Neural cell (in vitro differentiated cells): Measurements from ENCODE around the gene SP140. TPM values are rescaled to one million over a fixed set of nuclear protein-coding genes. Genes with fewer than 3 reads are reported as not detected.

Source experiments
- H2AFZ ChIP-seq: fragments of 200-600, 300-800 bp; sonication (generic), shearing (Covaris generic); 2 replicates; pipeline ENCODE4 v1.6.0; 2014; ENCODE audit warnings: low read depth, mild to moderate bottlenecking, antibody characterized with exemption, low read length, moderate library complexity
- H3F3A ChIP-seq: fragments of 200-600 bp; shearing (Covaris generic); 2 replicates; pipeline ENCODE4 v1.6.1; 2016; ENCODE audit warnings: mild to moderate bottlenecking, moderate library complexity, mixed read lengths, antibody characterized with exemption, low read length; ENCODE audit not compliant: insufficient read depth, poor library complexity, severe bottlenecking
- H3K27ac ChIP-seq: fragments of 200-600, 300-800 bp; sonication (generic), shearing (Covaris generic); 2 replicates; pipeline ENCODE4 v1.5.1; 2014; ENCODE audit warnings: mild to moderate bottlenecking, low read length, moderate library complexity
- H3K27me3 ChIP-seq: fragments of 300-800, 200-600 bp; sonication (generic), shearing (Covaris generic); 2 replicates; pipeline ENCODE4 v1.6.0; 2014; ENCODE audit warnings: mild to moderate bottlenecking, low read depth, low read length, moderate library complexity; ENCODE audit not compliant: insufficient read depth
- H3K36me3 ChIP-seq: fragments of 300-800, 200-600 bp; sonication (generic), shearing (Covaris generic); 2 replicates; pipeline ENCODE4 v1.5.1; 2014; ENCODE audit warnings: mild to moderate bottlenecking, antibody characterized with exemption, low read length, moderate library complexity; ENCODE audit not compliant: insufficient read depth
- H3K4me2 ChIP-seq: fragments of 300-800, 200-600 bp; sonication (generic), shearing (Covaris generic); 2 replicates; pipeline ENCODE4 v1.6.0; 2014; ENCODE audit warnings: mild to moderate bottlenecking, low read length
- H3K4me3 ChIP-seq: fragments of 300-800, 200-600 bp; sonication (generic), shearing (Covaris generic); 2 replicates; pipeline ENCODE4 v1.5.1; 2014; ENCODE audit warnings: mild to moderate bottlenecking, low read length, moderate library complexity
- H3K79me2 ChIP-seq: fragments of 200-600 bp; shearing (Covaris generic); replicated peaks from 2 replicates; pipeline ENCODE4 v1.6.0; 2014; ENCODE audit warnings: mild to moderate bottlenecking, low read length, moderate library complexity; ENCODE audit not compliant: insufficient read depth
- H3K9ac ChIP-seq: fragments of 300-800, 200-600 bp; sonication (generic), shearing (Covaris generic); 2 replicates; pipeline ENCODE4 v1.6.1; 2016; ENCODE audit warnings: mild to moderate bottlenecking, low read length, mixed read lengths
- H3K9me2 ChIP-seq: fragments of 200-600 bp; shearing (Covaris generic); 2 replicates; pipeline ENCODE4 v1.6.1; 2016; ENCODE audit warnings: mild to moderate bottlenecking, low read length, mixed read lengths; ENCODE audit not compliant: insufficient read depth
- H3K9me3 ChIP-seq: fragments of 200-600, 300-800 bp; sonication (generic), shearing (Covaris generic); 2 replicates; pipeline ENCODE4 v1.6.1; 2016; ENCODE audit warnings: mild to moderate bottlenecking, mixed run types, low read length, moderate library complexity, mixed read lengths
- H4K20me1 ChIP-seq: fragments of 200-600 bp; shearing (Covaris generic); 2 replicates; pipeline ENCODE4 v1.6.1; 2016; ENCODE audit warnings: mild to moderate bottlenecking, mixed run types; ENCODE audit not compliant: insufficient read depth
- CTCF ChIP-seq: fragments of 450-650 bp; IDR thresholded peaks from 2 replicates; pipeline ENCODE4 v1.5.1; 2014; ENCODE audit warnings: antibody characterized with exemption, mild to moderate bottlenecking, moderate library complexity; ENCODE audit not compliant: poor library complexity, severe bottlenecking
- EP300 ChIP-seq: fragments of 450-650 bp; conservative IDR thresholded peaks from 2 replicates; pipeline ENCODE4 v1.6.1; 2014; ENCODE audit warnings: antibody characterized with exemption, mild to moderate bottlenecking, moderate library complexity; ENCODE audit not compliant: poor library complexity, severe bottlenecking
- EZH2 ChIP-seq: fragments of 200-600, 300-800 bp; shearing (Covaris generic), sonication (generic); IDR thresholded peaks from 2 replicates; pipeline ENCODE4 v1.6.1; 2014; ENCODE audit warnings: antibody characterized with exemption, low read length, borderline replicate concordance, mild to moderate bottlenecking; ENCODE audit not compliant: insufficient read depth, poor library complexity, severe bottlenecking
- MXI1 ChIP-seq: fragments of 450-650 bp; conservative IDR thresholded peaks from 2 replicates; pipeline ENCODE4 v1.6.1; 2014; ENCODE audit warnings: antibody characterized with exemption, mild to moderate bottlenecking; ENCODE audit not compliant: poor library complexity, severe bottlenecking
- POLR2AphosphoS5 ChIP-seq: IDR thresholded peaks from 2 replicates; pipeline ENCODE4 v1.6.1; 2012
- RAD21 ChIP-seq: fragments of 450-650 bp; conservative IDR thresholded peaks from 2 replicates; pipeline ENCODE4 v1.6.1; 2014; ENCODE audit warnings: antibody characterized with exemption, mild to moderate bottlenecking, moderate library complexity
- SMC3 ChIP-seq: fragments of 450-650 bp; conservative IDR thresholded peaks from 2 replicates; pipeline ENCODE4 v1.6.1; 2014; ENCODE audit warnings: antibody characterized with exemption, mild to moderate bottlenecking, moderate library complexity; ENCODE audit not compliant: poor library complexity
- TAF1 ChIP-seq: IDR thresholded peaks from 2 replicates; pipeline ENCODE4 v1.6.1; 2012; ENCODE audit warnings: low read depth
- polyA plus RNA-seq: library from polyadenylated mRNA; depleted of rRNA; stranded (reverse); fragments of >200 nt; gene quantifications from 2 replicates; pipeline ENCODE4 v1.2.3, GENCODE V29; 2014
- TF ChIP-seq, protein P1 (sequence below): IDR thresholded peaks from 2 replicates; pipeline ENCODE4 v1.6.1; 2012; ENCODE audit warnings: borderline replicate concordance

Gene SP140
- polyA plus RNA-seq, 1 donor from 2014 or later, result 0.74 TPM

- Histone ChIP-seq H3K4me2 (no peak overlapping the region), H3F3A (no peaks in the 10 kb centered on the region), H3K36me3 (no peaks in the 10 kb centered on the region), H3K27me3 (no peaks in the 10 kb centered on the region), H3K27ac (no peak overlapping the region), H3K9me3 (peaks cover 8% of the 10 kb centered on the region), H3K79me2 (no peaks in the 10 kb centered on the region), H2AFZ (no peak overlapping the region), H4K20me1 (no peaks in the 10 kb centered on the region), H3K9ac (no peak overlapping the region), H3K9me2 (no peaks in the 10 kb centered on the region), H3K4me3 (no peak overlapping the region)
- TF ChIP-seq RAD21 (no peak), SMC3 (no peak), EZH2 (no peak), TAF1 (no peak), MXI1 (no peak), POLR2AphosphoS5 (no peak)
- TF ChIP-seq, protein P1, sequence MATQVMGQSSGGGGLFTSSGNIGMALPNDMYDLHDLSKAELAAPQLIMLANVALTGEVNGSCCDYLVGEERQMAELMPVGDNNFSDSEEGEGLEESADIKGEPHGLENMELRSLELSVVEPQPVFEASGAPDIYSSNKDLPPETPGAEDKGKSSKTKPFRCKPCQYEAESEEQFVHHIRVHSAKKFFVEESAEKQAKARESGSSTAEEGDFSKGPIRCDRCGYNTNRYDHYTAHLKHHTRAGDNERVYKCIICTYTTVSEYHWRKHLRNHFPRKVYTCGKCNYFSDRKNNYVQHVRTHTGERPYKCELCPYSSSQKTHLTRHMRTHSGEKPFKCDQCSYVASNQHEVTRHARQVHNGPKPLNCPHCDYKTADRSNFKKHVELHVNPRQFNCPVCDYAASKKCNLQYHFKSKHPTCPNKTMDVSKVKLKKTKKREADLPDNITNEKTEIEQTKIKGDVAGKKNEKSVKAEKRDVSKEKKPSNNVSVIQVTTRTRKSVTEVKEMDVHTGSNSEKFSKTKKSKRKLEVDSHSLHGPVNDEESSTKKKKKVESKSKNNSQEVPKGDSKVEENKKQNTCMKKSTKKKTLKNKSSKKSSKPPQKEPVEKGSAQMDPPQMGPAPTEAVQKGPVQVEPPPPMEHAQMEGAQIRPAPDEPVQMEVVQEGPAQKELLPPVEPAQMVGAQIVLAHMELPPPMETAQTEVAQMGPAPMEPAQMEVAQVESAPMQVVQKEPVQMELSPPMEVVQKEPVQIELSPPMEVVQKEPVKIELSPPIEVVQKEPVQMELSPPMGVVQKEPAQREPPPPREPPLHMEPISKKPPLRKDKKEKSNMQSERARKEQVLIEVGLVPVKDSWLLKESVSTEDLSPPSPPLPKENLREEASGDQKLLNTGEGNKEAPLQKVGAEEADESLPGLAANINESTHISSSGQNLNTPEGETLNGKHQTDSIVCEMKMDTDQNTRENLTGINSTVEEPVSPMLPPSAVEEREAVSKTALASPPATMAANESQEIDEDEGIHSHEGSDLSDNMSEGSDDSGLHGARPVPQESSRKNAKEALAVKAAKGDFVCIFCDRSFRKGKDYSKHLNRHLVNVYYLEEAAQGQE, result no peak
Observed at GRCh38 chr2:230230496-230231200, 5.1 kb downstream of the SP140 start.

DNA sequence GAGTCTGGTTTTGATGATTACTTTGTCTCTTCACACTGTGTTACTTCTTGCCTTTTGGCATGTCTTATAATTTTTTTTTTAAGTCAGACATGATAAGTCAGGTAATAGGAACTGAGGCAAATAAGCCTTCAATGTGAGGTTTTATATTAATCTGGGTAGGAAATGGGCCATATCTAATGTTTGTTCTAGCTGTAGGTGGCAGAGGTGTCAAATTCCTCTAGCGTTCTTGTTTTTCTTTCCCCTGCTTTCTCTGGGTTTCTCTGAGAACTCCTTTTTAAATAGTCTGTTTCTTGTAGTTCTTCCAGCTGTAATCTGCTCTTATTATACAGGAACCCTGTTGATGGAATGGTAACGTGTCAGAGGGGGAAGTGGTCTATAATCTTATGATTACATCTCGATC, 5.7 kb downstream of the SP140 start:
- Histone ChIP-seq H3K9ac (no peak overlapping the region), H4K20me1 (no peaks in the 10 kb centered on the region), H3F3A (no peaks in the 10 kb centered on the region), H3K9me2 (no peaks in the 10 kb centered on the region), H3K4me2 (no peak overlapping the region), H3K9me3 (peaks cover 8% of the 10 kb centered on the region), H3K27me3 (no peaks in the 10 kb centered on the region), H3K36me3 (no peaks in the 10 kb centered on the region), H3K4me3 (no peak overlapping the region), H3K79me2 (no peaks in the 10 kb centered on the region), H2AFZ (no peak overlapping the region), H3K27ac (no peak overlapping the region)
- TF ChIP-seq EZH2, result no peak
- no peak for TF ChIP-seq CTCF
- TF ChIP-seq POLR2AphosphoS5, result no peak
- no peak for TF ChIP-seq TAF1
- TF ChIP-seq RAD21, result no peak
- TF ChIP-seq, protein P1, result no peak
- no peak for TF ChIP-seq MXI1
- no peak for TF ChIP-seq EP300
- no peak for TF ChIP-seq SMC3
